HEK293 (cell line): ENCODE results near the gene CASZ1.

Experiments
- CTCF ChIP-seq: fragments of 450-650 bp; formaldehyde crosslinking; IDR thresholded peaks from 2 replicates; pipeline ENCODE4 v1.5.1; 2016; ENCODE audit warnings: missing biosample characterization, missing genetic modification characterization
- HOXA7 ChIP-seq: sonication (generic); formaldehyde crosslinking; IDR thresholded peaks from 2 replicates; pipeline ENCODE4 v1.8.1; 2022; ENCODE audit warnings: missing genetic modification reagents, borderline replicate concordance
- KLF9 ChIP-seq: fragments of 450-650 bp; formaldehyde crosslinking; IDR thresholded peaks from 2 replicates; pipeline ENCODE4 v1.5.1; 2016; ENCODE audit warnings: missing biosample characterization, missing genetic modification characterization, low read depth
- SCRT2 ChIP-seq: fragments of 450-650 bp; formaldehyde crosslinking; IDR thresholded peaks from 2 replicates; pipeline ENCODE4 v1.5.1; 2016; ENCODE audit warnings: missing biosample characterization, missing genetic modification characterization
- ZBTB44 ChIP-seq: fragments of 450-650 bp; IDR thresholded peaks from 2 replicates; pipeline ENCODE4 v1.5.1; 2018; ENCODE audit warnings: missing biosample characterization, mild to moderate bottlenecking, missing genetic modification characterization
- ZBTB49 ChIP-seq: fragments of 450-650 bp; formaldehyde crosslinking; IDR thresholded peaks from 2 replicates; pipeline ENCODE4 v1.5.1; 2016; ENCODE audit warnings: missing biosample characterization, missing genetic modification characterization, low read depth
- ZBTB7A ChIP-seq: fragments of 450-650 bp; formaldehyde crosslinking; IDR thresholded peaks from 2 replicates; pipeline ENCODE4 v1.5.1; 2016; ENCODE audit warnings: low read depth, missing biosample characterization, missing genetic modification characterization
- ZNF274 ChIP-seq, 2 experiments: fragments of 200-500 bp in 1 of 2; fragments of 450-650 bp in 1 of 2; sonication (Bioruptor generic) in 1 of 2; formaldehyde crosslinking in 1 of 2; IDR thresholded peaks; 2 replicates each; pipeline versions ENCODE4 v1.5.1 to v1.6.1; 2014 to 2016; ENCODE audit warnings: borderline replicate concordance in 1 of 2, inconsistent platforms in 1 of 2, low read length in 1 of 2, missing biosample characterization in 1 of 2, missing genetic modification characterization in 1 of 2
- ZNF366 ChIP-seq: fragments of 450-650 bp; formaldehyde crosslinking; conservative IDR thresholded peaks from 2 replicates; pipeline ENCODE4 v1.5.1; 2016; ENCODE audit warnings: missing biosample characterization, missing genetic modification characterization

- no peak for TF ChIP-seq KLF9 (tag by site-specific recombination)
- no peak for TF ChIP-seq SCRT2 (tag by site-specific recombination)
- no peak for TF ChIP-seq HOXA7
- TF ChIP-seq ZBTB44 (tag by site-specific recombination): no peak
- TF ChIP-seq ZBTB7A (tag by site-specific recombination): no peak
- TF ChIP-seq CTCF (tag by site-specific recombination): no peak
- TF ChIP-seq ZNF274 (IDR thresholded peaks at IDR 0.05; ENCODE audit: low read length): no peak
- no peak for TF ChIP-seq ZNF274 (tag by site-specific recombination; IDR thresholded peaks at IDR 0.05; ENCODE audit: borderline replicate concordance)
- TF ChIP-seq ZNF366 (tag by site-specific recombination): no peak
- no peak for TF ChIP-seq ZBTB49 (tag by site-specific recombination)
These were observed 18.8 kb upstream of the CASZ1 start for GRCh38 chr1:10814976-10815857.
